ENCODE data around the gene ARHGAP33. TPM values are rescaled to one million over a fixed set of nuclear protein-coding genes. Genes with fewer than 3 reads are reported as not detected.

Gene ARHGAP33
- polyA plus RNA-seq, 2 of the 4 experiments (the other 2 are of a cell fraction) = 0.84 to 6.1 TPM

DNA sequence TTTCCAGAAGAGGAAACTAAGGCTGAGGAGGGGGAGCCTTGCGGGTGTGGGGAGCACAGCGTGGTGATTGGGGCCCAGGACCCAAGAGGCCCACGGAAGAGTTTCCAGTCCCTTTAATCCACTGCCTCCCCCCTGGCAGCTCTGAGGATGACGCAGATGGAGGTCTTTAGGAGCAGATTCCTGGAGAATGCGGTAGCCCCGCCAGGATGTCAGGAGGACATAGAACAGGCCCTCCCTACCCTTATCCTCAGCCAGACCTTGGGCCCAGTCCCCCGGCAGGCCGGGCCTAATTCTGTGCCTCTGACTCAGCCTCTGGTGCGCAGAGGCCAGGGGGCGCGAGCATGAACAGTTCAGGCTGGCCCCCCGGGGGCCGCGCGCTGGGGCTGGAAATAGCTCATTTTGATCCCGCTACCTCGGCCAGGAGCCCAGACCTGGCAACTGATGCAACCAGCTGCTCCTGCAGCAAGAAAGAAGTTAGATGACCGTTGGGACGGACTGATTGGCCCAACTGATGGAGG, 18.1 kb upstream of the ARHGAP33 start:
- Histone ChIP-seq H3K4me3 (peak overlapping the region; percentile 71), H3K9me3 (no peaks in the 10 kb centered on the region), H3K4me2 (peak overlapping the region; percentile 89), H3K4me1 (peaks cover 25% of the 10 kb centered on the region), H3K27ac (peak overlapping the region; percentile 87 to 93)
- TF ChIP-seq GATA3 (IDR thresholded peaks at IDR 0.05; ENCODE audit: borderline replicate concordance) (0 out of 2 replicates have a peak, but pooled peaks have one; percentile 29), SMC3 (IDR thresholded peaks at IDR 0.05) (0 out of 3 replicates have a peak, but pooled peaks have one; percentile 12), JUN (IDR thresholded peaks at IDR 0.05) (peak in 1 of 2 experiments; percentile 12; a peak in 1 of 5 replicates), SREBF2 (IDR thresholded peaks at IDR 0.05) (no peak), FOSL2 (IDR thresholded peaks at IDR 0.05) (no peak), FOSL2 (CRISPR knock-in tag; IDR thresholded peaks at IDR 0.05) (peak; percentile 59), JUNB (IDR thresholded peaks at IDR 0.05) (no peak), MAZ (IDR thresholded peaks at IDR 0.05; ENCODE audit: borderline replicate concordance, low read depth, low read length) (no peak), BHLHE40 (IDR thresholded peaks at IDR 0.05; ENCODE audit: low read depth, low read length) (no peak), CHD4 (IDR thresholded peaks at IDR 0.05; ENCODE audit: borderline replicate concordance) (no peak), FOSB (CRISPR knock-in tag; IDR thresholded peaks at IDR 0.05) (no peak)
- TF ChIP-seq, protein P1, sequence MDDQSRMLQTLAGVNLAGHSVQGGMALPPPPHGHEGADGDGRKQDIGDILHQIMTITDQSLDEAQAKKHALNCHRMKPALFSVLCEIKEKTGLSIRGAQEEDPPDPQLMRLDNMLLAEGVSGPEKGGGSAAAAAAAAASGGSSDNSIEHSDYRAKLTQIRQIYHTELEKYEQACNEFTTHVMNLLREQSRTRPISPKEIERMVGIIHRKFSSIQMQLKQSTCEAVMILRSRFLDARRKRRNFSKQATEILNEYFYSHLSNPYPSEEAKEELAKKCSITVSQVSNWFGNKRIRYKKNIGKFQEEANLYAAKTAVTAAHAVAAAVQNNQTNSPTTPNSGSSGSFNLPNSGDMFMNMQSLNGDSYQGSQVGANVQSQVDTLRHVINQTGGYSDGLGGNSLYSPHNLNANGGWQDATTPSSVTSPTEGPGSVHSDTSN (IDR thresholded peaks at IDR 0.05) = peak; percentile 44; the same call in 1 of the 2 replicates
- TF ChIP-seq, protein P2, sequence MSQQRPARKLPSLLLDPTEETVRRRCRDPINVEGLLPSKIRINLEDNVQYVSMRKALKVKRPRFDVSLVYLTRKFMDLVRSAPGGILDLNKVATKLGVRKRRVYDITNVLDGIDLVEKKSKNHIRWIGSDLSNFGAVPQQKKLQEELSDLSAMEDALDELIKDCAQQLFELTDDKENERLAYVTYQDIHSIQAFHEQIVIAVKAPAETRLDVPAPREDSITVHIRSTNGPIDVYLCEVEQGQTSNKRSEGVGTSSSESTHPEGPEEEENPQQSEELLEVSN (IDR thresholded peaks at IDR 0.05; ENCODE audit: borderline replicate concordance, low read depth) = no peak; the same call in 1 of the 2 replicates
- TF ChIP-seq, protein P3, sequence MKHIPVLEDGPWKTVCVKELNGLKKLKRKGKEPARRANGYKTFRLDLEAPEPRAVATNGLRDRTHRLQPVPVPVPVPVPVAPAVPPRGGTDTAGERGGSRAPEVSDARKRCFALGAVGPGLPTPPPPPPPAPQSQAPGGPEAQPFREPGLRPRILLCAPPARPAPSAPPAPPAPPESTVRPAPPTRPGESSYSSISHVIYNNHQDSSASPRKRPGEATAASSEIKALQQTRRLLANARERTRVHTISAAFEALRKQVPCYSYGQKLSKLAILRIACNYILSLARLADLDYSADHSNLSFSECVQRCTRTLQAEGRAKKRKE (CRISPR knock-in tag; IDR thresholded peaks at IDR 0.05; ENCODE audit: low read depth) = no peak
- ChIA-PET CTCF (interaction anchor here (0.6 to 1.3 kb wide), 3 partner anchors 9 to 1716 kb away, joined by 3 to 6 read pairs (median 3); partner anchors contain the start of gene LIN37), POLR2A (interaction anchor here (0.6 to 2.3 kb wide), 9 partner anchors 9 to 174 kb away, joined by 3 to 35 read pairs (median 4); partner anchors contain the start of genes LIN37, PSENEN and U2AF1L4)
- DNase-seq (ENCODE audit: low read depth in 1 of 2, low spot score in 1 of 2) (peak in 1 of 2 experiments; percentile 63), FAIRE-seq (no peak), ATAC-seq (peak; percentile 40 to 43)
- WGBS (ENCODE audit: missing lambda C conversion rate) = 35% methylated on average over 19 of the region's 19 CpGs

DNA sequence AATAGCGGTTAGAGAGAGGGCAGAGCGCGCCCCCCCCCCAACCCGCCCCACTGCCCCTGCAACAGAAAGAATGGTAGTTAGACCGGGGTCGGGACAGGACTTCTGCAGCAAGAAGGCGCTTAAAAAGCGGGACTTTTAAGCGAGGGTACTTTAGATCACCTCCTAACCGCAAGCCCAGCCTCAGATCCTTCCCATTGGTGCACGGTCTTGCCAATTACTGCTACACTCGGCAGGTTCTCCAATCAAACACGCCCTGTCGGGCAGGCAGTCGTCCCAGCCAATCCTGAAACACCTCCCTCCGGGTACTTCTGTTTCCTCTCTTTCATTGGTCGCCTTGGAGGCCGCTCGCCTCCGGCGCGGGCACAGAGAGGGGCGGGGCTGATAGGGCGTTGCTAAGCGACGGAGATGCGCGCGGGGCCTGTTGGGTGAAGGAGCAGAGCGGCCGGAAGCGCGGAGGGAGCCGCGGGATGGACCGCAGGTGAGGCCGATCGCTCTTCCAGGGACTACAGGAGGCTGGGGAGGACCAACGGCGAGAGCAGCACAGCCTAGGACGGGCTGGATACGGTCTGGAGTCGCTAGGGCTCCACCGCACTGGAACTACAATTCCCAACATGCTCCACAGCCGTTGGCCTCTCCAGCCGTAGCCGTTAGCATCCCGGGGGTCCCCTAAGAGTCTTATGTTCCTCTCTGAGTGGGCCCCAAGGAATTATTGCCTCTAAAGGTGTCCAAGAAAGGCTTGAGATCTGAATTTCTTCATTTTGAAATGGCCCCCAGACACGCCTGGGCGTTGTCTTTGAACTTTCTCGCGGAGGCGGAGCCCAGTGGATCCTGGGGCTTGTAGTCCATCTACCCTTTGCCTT, 17.4 kb upstream of the ARHGAP33 start, which contains the start of gene PROSER3:
Gene PROSER3 (plus strand): TSS at position 428 of the 860 bp plus-strand sequence. CDS start 40 bp downstream, at position 468.
- H3K4me2 ChIP-seq = peak within 1 kb of the TSS; percentile 89
- peak within 1 kb of the TSS; percentile 87 to 93 for H3K27ac ChIP-seq
- no peaks in the 10 kb centered on the region for H3K9me3 ChIP-seq
- H3K4me1 ChIP-seq = peaks cover 25% of the 10 kb centered on the region
- ChIA-PET POLR2A (interaction anchor here (0.6 to 2.3 kb wide), 11 partner anchors 10 to 173 kb away, joined by 3 to 35 read pairs (median 4); partner anchors contain the start of genes LIN37, PSENEN and U2AF1L4), CTCF (interaction anchor here (0.6 to 1.3 kb wide), 3 partner anchors 10 to 1717 kb away, joined by 3 to 6 read pairs (median 3); partner anchors contain the start of gene LIN37)
- DNase-seq (ENCODE audit: low read depth in 1 of 2, low spot score in 1 of 2) = peak; percentile 100
- WGBS (ENCODE audit: missing lambda C conversion rate) = 1% methylated on average over 53 of the region's 53 CpGs
- peak; percentile 91 to 98 for ATAC-seq
- H3K4me3 ChIP-seq = peak within 1 kb of the TSS; percentile 71
- peak; percentile 100 for FAIRE-seq
- TF ChIP-seq HDAC2 (IDR thresholded peaks at IDR 0.05) (no peak), RNF2 (IDR thresholded peaks at IDR 0.05; ENCODE audit: borderline replicate concordance, low read depth) (no peak), PHF8 (IDR thresholded peaks at IDR 0.05; ENCODE audit: borderline replicate concordance, low read depth) (peak; percentile 93), EP300 (IDR thresholded peaks at IDR 0.05) (no peak; a peak in 1 of 5 replicates), RFX5 (IDR thresholded peaks at IDR 0.05) (peak; percentile 80), HOXA7 (CRISPR knock-in tag; IDR thresholded peaks at IDR 0.05) (no peak), SMC3 (IDR thresholded peaks at IDR 0.05) (no peak), POLR2A (IDR thresholded peaks at IDR 0.05; ENCODE audit: low read length) (peak; percentile 89), JUN (IDR thresholded peaks at IDR 0.05) (peak in 1 of 2 experiments; percentile 74; a peak in 3 of 5 replicates), RAD21 (conservative IDR thresholded peaks at IDR 0.05 in 1 of 2, IDR thresholded peaks at IDR 0.05 in 1 of 2) (no peak), CHD2 (IDR thresholded peaks at IDR 0.05; ENCODE audit: low read length, partially characterized antibody) (peak; percentile 56), SREBF2 (IDR thresholded peaks at IDR 0.05) (peak; percentile 35; the same call in 1 of the 2 replicates), TFCP2L1 (CRISPR knock-in tag; IDR thresholded peaks at IDR 0.05) (no peak)
- TF ChIP-seq, protein P1 (IDR thresholded peaks at IDR 0.05) = peak; percentile 99
- TF ChIP-seq, protein P2 (IDR thresholded peaks at IDR 0.05; ENCODE audit: borderline replicate concordance, low read depth) = 0 out of 2 replicates have a peak, but pooled peaks have one; percentile 5
- TF ChIP-seq, protein P4, sequence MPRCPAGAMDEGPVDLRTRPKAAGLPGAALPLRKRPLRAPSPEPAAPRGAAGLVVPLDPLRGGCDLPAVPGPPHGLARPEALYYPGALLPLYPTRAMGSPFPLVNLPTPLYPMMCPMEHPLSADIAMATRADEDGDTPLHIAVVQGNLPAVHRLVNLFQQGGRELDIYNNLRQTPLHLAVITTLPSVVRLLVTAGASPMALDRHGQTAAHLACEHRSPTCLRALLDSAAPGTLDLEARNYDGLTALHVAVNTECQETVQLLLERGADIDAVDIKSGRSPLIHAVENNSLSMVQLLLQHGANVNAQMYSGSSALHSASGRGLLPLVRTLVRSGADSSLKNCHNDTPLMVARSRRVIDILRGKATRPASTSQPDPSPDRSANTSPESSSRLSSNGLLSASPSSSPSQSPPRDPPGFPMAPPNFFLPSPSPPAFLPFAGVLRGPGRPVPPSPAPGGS (IDR thresholded peaks at IDR 0.05) = peak; percentile 73; the same call in 1 of the 3 replicates
- TF ChIP-seq, protein P5, sequence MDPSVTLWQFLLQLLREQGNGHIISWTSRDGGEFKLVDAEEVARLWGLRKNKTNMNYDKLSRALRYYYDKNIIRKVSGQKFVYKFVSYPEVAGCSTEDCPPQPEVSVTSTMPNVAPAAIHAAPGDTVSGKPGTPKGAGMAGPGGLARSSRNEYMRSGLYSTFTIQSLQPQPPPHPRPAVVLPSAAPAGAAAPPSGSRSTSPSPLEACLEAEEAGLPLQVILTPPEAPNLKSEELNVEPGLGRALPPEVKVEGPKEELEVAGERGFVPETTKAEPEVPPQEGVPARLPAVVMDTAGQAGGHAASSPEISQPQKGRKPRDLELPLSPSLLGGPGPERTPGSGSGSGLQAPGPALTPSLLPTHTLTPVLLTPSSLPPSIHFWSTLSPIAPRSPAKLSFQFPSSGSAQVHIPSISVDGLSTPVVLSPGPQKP (IDR thresholded peaks at IDR 0.05; ENCODE audit: low read depth, low read length) = peak; percentile 65; the same call in 1 of the 2 replicates

All from A549 (cell line).